H1 (cell line): ENCODE measurements around the gene LGALS4. TPM values are rescaled to one million over a fixed set of nuclear protein-coding genes. Genes with fewer than 3 reads are reported as not detected.

ENCODE experiments used
- POLR2A ChIP-seq, 2 experiments: IDR thresholded peaks; 1 replicate in 1 of 2; 2 replicates in 1 of 2; pipeline ENCODE4 v1.6.1; 2011; ENCODE audit warnings: low read depth in 2 of 2, low read length in 2 of 2, mild to moderate bottlenecking in 2 of 2; ENCODE audit errors: control extremely low read depth in 1 of 2
- POLR2AphosphoS5 ChIP-seq: IDR thresholded peaks from 2 replicates; pipeline ENCODE4 v1.6.1; 2011; ENCODE audit warnings: low read depth, low read length
- RFX5 ChIP-seq: IDR thresholded peaks from 2 replicates; pipeline ENCODE4 v1.6.1; 2011; ENCODE audit warnings: low read depth, low read length, improper control_type of control experiment, borderline replicate concordance
- SIX5 ChIP-seq: IDR thresholded peaks from 2 replicates; pipeline ENCODE4 v1.6.1; 2011; ENCODE audit warnings: mild to moderate bottlenecking, low read depth, low read length
- SP1 ChIP-seq: IDR thresholded peaks from 2 replicates; pipeline ENCODE4 v1.6.1; 2011; ENCODE audit warnings: low read depth, low read length
- SP4 ChIP-seq: IDR thresholded peaks from 2 replicates; pipeline ENCODE4 v1.6.1; 2012; ENCODE audit warnings: low read length, inconsistent platforms
- SRF ChIP-seq: IDR thresholded peaks from 2 replicates; pipeline ENCODE4 v1.6.1; 2011; ENCODE audit warnings: mild to moderate bottlenecking, low read depth, low read length, moderate library complexity
- polyA plus RNA-seq, 7 experiments: library from polyadenylated mRNA; depleted of rRNA in 3 of 7; stranded (reverse) in 5 of 7; unstranded in 2 of 7; fragments of >200 nt in 5 of 7; fragments of 200-250 nt in 2 of 7; gene quantifications; 1 replicate in 5 of 7; 2 replicates in 1 of 7; 4 replicates in 1 of 7; pipeline versions ENCODE4 v1.2.1 to v1.2.3, GENCODE V29; 2011 to 2013; ENCODE audit warnings: missing spikeins in 2 of 7, mixed read lengths in 2 of 7
- total RNA-seq: library from RNA; stranded (reverse); fragmentation: NEBNext Ultra II Directional; extraction: Animal tissue kit (Norgen Biotek cat#: 25700); gene quantifications from 2 replicates; pipeline ENCODE4 v1.2.1, GENCODE V29; 2021
- TF ChIP-seq, protein P1 (sequence below): fragments of 300-600 bp; sonication (generic); IDR thresholded peaks from 2 replicates; pipeline ENCODE4 v1.7.1; 2012; ENCODE audit warnings: low read length, moderate library complexity, mild to moderate bottlenecking, inconsistent platforms; ENCODE audit not compliant: insufficient replicate concordance
- TF ChIP-seq, protein P2 (sequence below): IDR thresholded peaks from 2 replicates; pipeline ENCODE4 v1.6.1; 2011; ENCODE audit warnings: low read depth, mild to moderate bottlenecking, low read length; ENCODE audit not compliant: insufficient read depth

Gene LGALS4
- total and polyA plus RNA-seq, 2 of the 8 experiments (the other 6 are each of a cell fraction or from before 2014, with no cell fraction given): 0.32 to 0.37 TPM

DNA sequence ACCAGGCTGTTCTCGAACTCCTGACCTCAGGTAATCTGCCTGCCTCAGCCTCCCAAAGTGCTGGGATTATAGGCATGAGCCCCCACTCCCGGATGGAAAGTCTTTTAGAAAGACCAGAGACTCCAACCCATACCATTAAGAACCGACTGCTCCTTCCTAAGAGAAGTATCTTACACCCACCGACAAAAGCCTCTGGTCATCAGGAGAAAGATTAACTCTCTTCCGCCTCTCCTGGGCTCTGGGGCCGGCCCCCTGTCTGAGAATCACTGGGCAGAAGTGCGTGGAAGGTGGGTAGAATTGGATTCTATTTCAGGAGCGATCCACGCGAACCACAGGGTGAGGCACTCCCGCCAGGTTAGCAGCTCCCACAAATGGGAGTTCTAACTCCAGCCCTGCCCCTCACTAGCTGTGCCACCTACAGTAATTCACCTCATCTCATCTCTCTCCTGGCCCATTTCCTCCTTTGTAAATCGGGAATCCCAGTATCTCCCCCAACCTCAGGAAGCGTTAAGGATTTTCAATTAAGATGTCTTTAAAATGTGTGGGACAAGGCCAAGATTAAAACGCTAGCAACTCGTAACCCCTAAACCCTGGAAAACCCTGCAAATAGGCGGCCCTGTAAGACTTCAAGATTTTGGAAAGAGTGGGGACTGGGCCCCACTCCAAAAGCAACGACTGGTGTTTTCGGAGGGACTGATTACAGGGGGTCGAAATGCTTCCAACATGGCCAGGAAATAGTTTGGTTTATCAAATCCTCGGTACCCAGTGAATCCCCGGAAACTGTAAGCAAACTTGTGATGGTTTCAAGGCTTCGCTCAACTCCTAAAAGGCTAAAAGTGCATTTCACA lies 35.8 kb upstream of the LGALS4 start (continued):
- TF ChIP-seq, protein P1, sequence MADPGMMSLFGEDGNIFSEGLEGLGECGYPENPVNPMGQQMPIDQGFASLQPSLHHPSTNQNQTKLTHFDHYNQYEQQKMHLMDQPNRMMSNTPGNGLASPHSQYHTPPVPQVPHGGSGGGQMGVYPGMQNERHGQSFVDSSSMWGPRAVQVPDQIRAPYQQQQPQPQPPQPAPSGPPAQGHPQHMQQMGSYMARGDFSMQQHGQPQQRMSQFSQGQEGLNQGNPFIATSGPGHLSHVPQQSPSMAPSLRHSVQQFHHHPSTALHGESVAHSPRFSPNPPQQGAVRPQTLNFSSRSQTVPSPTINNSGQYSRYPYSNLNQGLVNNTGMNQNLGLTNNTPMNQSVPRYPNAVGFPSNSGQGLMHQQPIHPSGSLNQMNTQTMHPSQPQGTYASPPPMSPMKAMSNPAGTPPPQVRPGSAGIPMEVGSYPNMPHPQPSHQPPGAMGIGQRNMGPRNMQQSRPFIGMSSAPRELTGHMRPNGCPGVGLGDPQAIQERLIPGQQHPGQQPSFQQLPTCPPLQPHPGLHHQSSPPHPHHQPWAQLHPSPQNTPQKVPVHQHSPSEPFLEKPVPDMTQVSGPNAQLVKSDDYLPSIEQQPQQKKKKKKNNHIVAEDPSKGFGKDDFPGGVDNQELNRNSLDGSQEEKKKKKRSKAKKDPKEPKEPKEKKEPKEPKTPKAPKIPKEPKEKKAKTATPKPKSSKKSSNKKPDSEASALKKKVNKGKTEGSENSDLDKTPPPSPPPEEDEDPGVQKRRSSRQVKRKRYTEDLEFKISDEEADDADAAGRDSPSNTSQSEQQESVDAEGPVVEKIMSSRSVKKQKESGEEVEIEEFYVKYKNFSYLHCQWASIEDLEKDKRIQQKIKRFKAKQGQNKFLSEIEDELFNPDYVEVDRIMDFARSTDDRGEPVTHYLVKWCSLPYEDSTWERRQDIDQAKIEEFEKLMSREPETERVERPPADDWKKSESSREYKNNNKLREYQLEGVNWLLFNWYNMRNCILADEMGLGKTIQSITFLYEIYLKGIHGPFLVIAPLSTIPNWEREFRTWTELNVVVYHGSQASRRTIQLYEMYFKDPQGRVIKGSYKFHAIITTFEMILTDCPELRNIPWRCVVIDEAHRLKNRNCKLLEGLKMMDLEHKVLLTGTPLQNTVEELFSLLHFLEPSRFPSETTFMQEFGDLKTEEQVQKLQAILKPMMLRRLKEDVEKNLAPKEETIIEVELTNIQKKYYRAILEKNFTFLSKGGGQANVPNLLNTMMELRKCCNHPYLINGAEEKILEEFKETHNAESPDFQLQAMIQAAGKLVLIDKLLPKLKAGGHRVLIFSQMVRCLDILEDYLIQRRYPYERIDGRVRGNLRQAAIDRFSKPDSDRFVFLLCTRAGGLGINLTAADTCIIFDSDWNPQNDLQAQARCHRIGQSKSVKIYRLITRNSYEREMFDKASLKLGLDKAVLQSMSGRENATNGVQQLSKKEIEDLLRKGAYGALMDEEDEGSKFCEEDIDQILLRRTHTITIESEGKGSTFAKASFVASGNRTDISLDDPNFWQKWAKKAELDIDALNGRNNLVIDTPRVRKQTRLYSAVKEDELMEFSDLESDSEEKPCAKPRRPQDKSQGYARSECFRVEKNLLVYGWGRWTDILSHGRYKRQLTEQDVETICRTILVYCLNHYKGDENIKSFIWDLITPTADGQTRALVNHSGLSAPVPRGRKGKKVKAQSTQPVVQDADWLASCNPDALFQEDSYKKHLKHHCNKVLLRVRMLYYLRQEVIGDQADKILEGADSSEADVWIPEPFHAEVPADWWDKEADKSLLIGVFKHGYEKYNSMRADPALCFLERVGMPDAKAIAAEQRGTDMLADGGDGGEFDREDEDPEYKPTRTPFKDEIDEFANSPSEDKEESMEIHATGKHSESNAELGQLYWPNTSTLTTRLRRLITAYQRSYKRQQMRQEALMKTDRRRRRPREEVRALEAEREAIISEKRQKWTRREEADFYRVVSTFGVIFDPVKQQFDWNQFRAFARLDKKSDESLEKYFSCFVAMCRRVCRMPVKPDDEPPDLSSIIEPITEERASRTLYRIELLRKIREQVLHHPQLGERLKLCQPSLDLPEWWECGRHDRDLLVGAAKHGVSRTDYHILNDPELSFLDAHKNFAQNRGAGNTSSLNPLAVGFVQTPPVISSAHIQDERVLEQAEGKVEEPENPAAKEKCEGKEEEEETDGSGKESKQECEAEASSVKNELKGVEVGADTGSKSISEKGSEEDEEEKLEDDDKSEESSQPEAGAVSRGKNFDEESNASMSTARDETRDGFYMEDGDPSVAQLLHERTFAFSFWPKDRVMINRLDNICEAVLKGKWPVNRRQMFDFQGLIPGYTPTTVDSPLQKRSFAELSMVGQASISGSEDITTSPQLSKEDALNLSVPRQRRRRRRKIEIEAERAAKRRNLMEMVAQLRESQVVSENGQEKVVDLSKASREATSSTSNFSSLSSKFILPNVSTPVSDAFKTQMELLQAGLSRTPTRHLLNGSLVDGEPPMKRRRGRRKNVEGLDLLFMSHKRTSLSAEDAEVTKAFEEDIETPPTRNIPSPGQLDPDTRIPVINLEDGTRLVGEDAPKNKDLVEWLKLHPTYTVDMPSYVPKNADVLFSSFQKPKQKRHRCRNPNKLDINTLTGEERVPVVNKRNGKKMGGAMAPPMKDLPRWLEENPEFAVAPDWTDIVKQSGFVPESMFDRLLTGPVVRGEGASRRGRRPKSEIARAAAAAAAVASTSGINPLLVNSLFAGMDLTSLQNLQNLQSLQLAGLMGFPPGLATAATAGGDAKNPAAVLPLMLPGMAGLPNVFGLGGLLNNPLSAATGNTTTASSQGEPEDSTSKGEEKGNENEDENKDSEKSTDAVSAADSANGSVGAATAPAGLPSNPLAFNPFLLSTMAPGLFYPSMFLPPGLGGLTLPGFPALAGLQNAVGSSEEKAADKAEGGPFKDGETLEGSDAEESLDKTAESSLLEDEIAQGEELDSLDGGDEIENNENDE: no peak
- TF ChIP-seq SRF: no peak
- TF ChIP-seq SIX5: no peak
- no peak for TF ChIP-seq SP4
- TF ChIP-seq RFX5: no peak
- peak; percentile 74; the same call in 1 of the 2 replicates for TF ChIP-seq POLR2AphosphoS5
- no peak; a peak in 1 of 3 replicates for TF ChIP-seq POLR2A (IDR thresholded peaks at IDR 0.05; ENCODE audit: control extremely low read depth in 1 of 2, low read depth in 2 of 2, low read length in 2 of 2)
- TF ChIP-seq SP1: no peak
- TF ChIP-seq, protein P2, sequence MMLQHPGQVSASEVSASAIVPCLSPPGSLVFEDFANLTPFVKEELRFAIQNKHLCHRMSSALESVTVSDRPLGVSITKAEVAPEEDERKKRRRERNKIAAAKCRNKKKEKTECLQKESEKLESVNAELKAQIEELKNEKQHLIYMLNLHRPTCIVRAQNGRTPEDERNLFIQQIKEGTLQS: no peak
